ENCODE measurements around the gene METTL9.
"Not testable (repeated sequence)": the region's sequence is repeated elsewhere in the genome, so short reads cannot be mapped to it uniquely, and the experiment has no call there.

The METTL9 gene

DNA sequence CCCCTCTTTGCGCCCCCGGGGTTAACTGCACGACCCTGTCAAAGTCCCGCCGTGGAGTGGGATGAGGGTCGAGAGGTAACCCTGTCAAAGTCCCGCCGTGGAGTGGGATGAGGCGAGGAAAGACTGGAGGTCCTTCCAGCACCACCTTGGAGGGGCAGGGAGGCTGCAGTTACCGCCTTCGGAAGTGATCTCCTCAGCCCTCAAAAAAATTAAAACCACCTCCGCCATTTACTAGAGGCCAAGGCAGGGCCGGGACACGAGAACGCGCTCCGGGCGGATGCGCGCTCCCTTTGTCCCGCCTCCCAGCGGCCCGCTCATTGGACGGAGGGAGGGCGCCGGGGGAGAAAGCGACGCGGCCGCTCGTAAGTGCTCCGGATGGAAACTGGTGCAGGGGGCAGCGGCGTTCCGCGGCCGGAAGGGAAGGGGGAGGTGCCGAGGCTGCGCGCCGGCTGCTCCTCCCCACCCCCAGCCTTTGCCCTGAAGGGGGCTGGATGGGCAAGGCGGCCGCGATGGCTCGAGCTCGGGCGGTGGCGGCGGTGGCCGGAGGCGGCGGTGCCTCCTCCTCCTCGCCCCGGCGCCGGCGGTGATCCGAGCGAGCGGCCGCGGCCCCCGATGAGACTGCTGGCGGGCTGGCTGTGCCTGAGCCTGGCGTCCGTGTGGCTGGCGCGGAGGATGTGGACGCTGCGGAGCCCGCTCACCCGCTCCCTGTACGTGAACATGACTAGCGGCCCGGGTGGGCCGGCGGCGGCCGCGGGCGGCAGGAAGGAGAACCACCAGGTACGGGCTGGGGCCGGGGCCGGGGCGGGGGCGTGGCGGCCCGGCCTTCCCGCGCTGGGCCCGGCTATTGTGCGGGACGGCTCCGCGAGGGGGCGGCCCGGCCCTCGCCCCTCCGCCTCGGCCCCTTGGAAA lies at the start of gene METTL9:
METTL9 (plus strand) TSS at position 456 of the 909 bp plus-strand sequence; CDS start at position 613, 157 bp downstream.
- peak; percentile 95 for DNase-seq

DNA sequence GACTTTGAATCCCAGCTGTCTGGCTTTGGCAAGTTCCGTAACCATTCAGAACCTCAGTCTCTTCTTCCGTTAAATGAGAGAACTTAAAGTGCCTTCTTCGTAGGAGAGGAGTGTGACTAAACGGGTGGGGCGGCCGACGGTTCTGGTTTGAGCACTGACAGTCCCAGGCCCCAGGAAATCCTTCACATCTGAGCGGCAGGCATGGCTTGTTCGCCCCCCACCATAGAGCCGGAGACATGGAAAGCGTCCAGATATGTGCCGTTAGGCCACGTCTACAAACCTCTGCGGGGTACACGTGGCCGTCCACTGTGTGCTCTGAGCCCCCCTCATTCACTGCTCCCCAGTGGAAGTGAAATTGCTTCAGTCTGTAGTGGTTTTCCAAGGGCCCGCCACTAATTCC lies 49.4 kb upstream of the METTL9 start:
- not testable (repeated sequence) for DNase-seq

DNA sequence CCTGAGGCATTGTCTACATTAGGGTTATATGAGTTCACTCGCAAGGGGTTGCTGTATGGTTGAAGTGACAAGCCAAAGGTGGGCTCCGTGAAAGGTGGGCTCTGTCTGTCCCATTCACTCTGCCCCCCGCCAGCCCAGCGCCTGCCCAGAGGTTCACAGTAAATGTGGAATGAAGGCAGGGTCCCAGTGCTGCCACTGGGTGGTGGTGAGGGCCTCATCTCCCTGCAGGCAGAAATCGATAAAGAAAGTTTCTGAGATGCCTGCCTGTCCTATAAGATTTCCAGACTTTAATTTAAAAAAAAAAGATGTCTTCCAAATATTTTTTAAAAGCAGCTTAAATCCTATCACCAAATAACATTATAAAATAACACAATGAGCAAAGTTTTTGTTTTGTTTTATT lies 48.9 kb upstream of the METTL9 start:
- DNase-seq = not testable (repeated sequence)

DNA sequence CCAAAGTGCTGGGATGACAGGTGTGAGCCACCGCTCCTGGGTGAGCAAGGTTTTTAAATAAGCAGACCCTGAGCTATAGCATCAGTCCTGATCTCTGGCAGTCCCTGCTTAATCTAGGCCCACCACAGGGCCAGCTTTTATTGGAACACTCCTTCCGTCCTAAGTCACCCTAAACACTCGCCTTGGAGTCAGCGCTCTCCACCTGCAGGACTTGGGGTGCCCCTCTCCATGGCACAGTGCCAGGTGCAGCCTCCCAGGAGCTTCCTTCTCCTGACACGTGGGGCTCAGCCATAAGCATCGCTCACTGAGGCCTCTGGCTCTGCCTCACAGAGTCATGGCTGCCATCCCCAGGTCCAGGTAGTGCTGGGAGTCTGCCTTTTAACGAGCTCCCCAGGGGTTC lies 48.3 kb upstream of the METTL9 start:
- not testable (repeated sequence) for DNase-seq

DNA sequence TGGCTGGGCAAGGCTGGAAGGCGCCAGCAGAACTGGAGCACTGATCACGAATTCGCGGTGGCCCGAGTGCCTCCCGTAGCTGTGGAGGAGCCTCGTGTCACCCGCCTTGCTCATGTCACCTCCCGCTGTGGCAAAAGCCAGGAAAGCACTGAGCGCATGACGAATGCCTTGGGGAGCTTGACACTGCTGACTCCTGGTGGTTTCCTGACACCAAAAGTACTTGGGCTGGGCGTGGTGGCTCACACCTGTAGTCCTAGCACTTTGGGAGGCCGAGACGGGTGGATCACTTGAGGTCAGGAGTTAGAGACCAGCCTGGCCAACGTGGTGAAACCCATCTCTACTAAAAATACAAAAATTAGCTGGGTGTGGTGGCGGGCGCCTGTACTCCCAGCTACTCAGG lies 47.8 kb upstream of the METTL9 start:
- not testable (repeated sequence) for DNase-seq

DNA sequence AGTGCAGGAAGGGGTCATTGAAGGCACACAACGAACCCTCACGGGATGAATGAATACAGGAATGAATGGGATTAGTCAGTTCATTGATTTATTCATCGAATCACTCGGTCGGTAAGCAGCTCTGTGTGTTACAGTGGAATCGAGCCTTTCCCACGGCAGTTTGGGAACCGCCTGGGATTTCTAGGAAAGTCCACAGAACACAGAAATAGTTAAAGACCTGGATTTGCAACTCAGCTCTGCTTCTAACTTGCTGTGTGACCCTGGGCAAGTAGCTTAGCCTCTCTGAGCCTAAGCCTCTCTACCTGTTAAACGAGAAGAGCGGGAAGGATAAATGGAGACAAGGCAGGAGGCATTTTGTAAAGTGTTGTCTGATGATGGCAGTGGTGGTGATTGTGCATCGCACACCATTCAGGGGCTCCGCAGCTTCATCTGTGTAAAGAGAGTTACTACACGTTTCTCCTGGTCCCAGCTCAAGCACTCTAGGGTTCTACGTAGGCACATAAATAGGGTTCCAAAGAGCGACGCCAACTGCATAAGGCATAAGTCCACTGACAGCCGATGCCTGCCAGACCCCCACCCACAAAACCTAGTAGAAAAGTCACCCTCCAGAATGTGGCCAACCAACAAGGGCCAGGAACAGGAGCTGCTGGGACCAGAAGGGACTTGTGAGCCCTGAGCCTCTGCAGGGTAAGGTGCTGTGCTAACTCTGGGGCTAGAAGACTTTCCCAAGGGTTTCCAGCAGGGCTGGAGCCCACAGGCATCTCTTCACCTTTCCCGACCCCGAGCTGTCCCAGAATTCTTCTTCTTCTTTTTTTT lies 45.7 kb upstream of the METTL9 start:
- not testable (repeated sequence) for DNase-seq

DNA sequence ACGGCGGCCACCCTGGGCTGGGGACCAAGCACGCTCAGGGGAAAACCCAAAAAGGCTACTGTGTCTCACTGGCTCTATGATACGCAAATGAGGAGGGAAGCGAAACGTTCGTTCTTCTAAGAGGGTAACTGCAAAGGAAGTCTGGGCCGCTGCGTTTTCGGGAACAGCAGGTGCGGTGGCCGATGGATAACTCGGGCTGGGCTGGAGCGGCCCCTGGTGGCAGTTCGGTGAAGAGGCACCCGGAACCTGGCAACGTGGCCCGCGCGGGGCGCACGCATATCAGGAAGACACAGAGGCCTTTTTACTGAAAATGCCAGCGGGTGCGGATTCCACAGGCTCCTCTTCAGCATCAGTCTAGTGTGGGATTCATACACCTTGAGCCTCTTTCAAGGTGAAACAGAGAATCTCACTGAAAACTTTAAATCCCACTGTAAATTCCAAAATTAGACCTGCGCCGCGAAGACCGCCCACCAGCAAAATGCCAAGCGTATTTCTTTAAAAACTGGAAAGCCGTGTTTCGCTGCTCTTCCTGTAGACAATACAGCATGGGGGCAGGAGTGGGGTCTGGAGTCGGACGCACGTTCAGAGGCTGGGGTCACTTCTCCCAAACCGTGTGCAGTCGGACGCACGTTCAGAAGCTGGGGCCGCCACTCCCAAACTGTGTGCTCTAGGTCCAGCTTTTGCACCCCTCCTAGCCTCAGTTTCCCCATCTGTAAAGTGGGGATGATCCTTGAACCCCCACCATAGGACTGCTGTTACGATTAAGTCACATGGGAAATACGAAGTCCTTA lies 44.4 kb upstream of the METTL9 start:
- peak; percentile 93 for DNase-seq

DNA sequence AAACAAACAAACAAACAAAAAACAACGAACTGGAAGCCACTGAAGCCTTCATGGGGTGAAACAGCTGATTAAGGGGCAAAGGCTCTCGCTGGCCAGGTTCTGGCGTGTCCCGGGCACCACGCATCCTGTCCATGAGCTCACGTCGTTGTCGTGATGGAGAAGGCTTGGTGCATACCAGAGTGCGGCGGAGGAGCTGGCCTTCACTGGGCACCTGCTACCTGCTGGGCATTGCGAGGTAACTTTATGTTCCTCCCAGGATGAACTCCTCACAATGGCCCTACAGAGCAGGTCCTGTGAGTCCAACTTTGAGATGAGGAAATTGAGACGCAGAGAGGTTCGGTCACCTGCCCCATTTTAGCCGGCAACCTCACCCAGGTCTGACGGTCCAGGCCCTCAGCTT lies 43.8 kb upstream of the METTL9 start:
- DNase-seq = not testable (repeated sequence)

DNA sequence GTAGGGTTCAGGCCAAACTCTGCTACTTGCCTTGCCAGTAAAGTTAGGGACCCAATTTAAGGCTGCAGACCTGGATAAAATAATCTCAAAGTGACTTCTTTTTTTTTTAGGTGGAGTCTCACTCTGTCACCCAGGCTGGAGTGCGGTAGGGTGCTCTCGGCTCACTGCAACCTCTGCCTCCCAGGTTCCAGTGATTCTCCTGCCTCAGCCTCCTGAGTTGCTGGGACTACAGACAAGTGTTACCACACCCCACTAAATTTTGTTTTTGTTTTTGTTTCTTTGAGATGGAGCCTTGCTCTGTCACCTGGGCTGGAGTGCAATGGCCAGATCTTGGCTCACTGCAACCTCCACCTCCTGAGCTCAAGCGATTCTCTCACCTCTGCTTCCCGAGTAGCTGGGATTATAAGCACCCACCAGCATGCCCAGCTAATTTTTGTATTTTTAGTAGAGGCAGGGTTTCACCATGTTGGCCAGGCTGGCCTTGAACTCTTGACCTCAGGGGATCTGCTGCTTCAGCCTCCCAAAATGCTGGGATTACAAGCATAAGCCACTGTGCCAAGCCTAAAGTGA lies 43.3 kb upstream of the METTL9 start:
- not testable (repeated sequence) for DNase-seq

DNA sequence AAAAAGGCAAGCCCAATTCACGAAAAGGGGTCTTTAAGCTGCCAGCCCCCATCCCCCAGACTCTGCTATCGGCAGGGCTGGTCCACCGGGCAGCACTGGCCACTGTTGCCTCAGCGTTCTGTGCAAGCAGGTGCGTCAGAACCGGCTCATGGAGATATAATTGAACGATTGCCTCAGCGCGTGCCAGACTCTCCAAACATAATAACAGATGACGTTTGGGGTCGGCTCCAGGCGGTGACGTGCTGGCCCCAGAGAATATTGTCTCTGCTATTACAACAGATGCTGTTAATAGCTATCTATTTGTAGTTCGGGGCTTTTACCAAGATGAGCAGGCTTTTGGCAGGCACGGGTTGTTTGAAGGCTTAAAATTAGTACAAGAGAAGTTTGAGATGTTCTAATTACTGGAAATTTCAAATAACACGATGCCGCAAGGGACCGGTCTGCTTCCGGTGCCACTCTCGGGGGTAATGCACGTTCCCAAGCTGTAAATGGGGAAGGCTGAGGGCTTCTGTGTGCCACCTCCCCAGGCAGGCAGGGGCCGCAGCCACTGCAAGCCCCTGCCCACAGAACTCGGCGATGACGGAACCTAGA lies 42.6 kb upstream of the METTL9 start:
- DNase-seq = peak; percentile 95

DNA sequence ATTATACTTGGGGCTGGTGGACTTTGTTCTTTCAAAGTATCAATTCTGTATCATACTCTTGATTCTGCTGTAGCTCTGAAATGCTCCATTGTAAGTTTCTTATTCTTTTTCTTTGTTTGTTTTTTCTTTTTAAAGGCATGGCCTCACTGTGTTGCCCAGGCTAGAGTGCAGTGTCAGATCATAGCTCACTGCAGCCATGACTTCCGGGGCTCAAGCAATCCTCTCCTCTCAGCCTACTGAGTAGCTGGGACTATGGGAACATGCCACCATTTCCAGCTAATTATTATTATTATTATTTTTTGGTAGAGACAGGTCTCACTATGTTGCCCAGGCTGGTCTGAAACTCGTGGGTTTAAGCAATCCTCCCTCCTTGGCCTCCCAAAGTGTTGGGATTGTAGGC lies 38.9 kb upstream of the METTL9 start:
- no peak for DNase-seq

DNA sequence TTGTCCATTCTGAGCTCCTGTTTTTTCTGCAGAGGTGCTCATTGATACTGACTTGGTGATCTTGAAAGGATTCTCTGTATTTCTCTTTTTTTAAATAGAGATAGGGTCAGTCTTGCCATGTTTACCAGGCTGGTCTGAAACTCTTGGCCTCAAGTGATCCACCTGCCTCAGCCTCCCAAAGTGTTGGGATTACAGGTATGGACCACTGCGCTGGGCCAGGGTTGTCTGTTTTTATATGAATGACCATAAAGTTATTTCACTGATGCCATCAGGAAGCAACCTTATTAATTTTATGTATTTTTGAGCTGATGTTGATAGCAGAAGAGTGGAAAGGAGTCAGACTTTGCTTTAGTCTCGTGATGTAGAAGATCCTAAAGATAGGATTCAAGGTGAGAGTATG lies 35.7 kb upstream of the METTL9 start:
- no peak for DNase-seq

DNA sequence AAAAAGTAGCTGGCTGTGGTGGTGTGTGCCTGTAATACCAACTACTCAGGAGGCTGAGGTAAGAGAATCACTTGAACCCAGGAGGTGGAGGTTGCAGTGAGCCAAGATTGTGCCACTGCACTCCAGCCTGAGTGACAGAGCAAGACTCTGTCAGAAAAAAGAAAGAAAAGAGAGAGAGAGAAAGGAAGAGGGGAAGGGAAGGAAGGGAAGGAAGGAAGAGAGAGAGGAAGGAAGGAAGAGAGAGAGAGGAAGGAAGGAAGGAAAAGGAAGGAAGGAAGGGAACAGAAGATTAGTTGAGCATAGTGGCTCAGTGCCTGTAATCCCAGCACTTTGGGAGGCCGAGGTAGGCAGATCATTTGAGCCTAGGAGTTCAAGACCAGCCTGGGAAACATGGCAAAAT lies 35.0 kb upstream of the METTL9 start:
- DNase-seq = not testable (repeated sequence)

DNA sequence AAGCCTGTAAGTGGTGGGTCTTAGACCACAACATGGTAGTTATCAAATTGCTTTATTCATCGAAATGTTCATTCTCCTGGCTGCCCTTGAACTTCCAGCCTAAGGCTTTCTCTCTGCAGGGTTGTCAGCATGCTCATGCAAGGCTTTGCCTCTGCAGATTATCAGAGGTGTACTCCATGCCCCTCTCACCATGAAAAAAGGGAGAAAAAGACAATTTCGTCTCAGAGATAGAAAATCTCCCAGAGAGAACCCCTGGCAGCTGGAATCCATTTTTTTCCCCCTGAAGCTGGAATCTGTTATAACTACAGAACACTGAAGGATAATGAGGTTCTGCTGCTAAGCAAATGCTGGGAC lies 33.9 kb upstream of the METTL9 start:
- no peak for DNase-seq

DNA sequence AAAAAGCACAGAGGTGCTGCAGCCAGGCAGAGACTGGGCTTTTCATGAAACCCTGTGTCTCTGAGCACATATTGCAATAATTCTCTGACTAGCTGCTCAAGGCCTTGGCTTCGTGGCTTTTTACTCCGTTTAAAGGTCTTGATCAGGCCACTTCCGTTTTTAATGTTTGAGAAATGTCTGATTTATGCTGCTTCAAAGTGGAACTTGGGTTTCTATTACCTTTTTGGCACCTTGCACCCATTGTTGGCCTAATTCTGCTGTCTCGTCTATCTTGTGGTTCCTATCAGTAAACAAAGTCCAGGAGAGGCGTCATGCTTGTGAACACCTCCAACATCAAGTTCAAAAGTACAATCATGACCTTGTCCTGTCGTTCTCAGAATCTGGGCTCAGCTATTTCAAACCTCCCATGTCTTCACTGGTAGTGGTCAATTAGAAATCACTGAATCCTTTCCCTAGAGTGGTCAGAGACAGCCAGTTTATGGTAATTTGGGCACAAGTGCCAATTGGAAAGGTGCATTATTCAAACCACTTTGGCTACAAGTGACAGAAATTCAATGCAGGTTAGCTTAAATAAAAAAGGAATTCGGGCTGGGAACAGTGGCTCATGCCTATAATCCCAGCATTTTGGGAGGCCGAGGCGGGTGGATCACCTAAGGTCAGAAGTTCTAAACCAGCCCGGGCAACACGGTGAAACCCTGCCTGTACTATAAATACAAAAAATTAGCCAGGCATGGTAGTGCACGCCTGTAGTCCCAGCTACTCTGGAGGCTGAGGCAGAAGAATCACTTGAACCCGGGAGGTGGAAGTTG lies 33.3 kb upstream of the METTL9 start:
- DNase-seq = no peak

DNA sequence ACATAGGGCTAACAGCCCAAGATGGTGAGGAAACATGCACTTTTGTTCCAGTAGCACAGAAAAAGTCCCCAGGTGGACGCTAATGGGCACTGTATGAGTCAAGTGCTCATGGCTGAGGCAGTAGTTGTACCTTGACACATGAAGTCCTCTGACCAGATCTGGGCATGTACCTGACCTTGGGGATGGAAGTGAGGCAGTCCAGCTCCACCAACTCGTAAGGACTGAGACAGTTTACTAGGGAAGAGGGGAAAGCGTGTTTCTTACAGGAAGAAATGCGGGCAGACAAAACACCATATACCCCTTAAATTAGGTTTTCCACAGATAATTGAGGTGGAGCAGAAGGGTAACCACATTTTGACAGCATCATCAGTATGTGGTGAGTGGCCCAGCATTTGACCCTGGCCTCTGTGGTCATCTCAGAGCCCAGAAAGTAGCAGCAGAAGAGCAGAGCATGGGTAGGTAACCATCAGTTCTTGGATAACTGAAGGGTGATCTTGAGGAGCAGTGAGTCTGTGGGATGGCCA lies 32.4 kb upstream of the METTL9 start:
- DNase-seq = no peak

DNA sequence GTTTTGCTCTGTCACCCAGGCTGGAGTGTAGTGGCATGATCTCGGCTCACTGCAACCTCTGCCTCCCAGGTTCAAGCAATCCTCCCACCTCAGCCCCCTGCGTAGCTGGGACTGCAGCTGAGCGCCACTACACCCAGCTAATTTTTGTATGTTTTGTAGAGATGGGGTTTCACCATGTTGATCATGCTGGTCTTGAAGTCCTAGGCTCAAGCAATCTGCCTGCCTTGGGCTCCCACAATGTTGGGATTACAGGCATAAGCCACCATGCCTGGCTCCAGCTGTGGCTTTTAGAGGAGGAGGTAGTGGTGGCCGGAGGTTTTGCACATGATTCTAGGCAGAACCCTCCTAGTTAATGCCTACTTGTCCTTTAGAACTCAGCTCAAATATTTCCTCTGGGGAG lies 31.9 kb upstream of the METTL9 start:
- not testable (repeated sequence) for DNase-seq

DNA sequence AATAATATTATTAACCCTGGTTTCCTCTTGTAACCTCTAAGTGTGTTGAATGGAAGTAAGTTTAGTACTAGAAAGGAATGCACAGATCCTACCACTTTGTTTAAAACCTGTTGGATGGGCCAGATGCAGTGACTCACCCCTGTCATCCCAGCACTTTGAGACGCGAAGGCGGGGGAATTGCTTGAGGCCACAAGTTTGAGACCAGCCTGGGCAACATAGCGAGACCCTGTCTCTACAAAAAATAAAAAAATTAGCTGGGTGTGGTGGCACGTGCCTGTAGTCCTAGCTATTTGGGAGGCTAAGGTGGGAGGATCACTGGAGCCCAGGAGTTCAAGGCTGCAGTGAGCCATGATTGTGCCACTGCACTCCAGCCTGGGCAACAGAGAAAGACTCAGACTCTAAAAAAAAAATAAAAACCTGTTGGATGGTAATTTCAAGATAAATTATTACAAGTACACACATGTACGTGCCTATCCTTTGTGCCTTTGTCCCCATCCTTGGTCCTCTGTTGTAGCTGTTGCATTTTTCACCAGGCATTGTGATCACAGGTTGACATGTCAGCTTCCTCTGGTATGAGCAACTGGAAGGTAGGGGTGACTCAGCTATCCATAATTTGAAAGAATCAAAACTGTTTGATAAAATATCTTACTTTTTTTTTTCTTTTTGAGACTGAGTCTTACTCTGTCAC lies 30.7 kb upstream of the METTL9 start:
- DNase-seq = no peak

DNA sequence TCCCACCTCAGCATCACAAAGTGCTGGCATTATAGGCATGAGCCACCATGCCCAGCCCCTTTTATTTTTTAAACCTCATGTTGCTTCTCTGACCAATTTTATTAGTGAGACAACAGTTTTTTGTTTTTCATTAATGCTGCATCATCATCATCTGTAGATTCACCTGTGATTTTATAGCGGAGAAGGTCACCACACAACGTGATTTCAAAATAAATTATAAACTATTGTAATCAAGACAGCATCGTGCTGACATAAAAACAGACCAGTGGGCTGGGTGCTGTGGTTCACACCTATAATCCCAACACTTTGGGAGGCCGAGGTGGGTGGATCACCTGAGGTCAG lies 28.7 kb upstream of the METTL9 start:
- DNase-seq = no peak

DNA sequence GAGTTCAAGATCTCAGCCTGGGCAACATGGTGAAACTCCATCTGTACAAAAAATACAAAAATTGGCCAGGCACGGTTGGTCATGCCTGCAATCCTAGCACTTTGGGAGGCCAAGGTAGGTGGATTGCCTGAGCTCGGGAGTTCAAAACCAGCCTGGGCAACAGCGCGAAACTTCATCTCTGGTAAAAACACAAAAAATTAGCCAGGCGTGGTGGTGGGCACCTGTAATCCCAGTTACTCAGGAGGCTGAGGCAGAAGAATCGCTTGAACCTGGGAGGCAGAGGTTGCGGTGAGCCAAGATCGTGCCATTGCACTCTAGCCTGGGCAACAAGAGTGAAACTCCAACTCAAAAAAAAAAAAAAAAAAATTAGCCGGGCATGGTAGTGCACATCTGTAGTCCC lies 25.9 kb upstream of the METTL9 start:
- not testable (repeated sequence) for DNase-seq

DNA sequence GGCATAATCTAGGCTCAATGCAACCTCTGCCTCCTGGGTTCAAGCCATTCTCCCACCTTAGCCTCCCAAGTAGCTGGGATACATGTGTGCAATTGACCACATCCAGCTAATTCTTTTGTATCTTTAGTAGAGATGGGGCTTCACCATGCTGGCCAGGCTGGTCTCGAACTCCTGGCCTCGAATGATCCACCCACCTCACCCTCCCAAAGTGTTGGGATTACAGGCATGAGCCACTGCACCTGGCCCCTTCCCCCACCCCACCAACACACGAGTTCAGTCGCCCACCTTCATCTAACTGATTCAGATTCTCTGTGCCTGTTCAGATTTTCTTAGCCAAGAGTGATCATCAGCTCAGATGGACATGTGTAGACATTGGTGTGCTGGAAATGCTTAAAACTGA lies 25.0 kb upstream of the METTL9 start:
- no peak for DNase-seq

Data from NCI-H1436 (cell line).